Mucosa of stomach (tissue), 1 donor: ENCODE measurements around the gene MEIOB.

Experiments used
- H3K27me3 ChIP-seq: one replicate; pipeline ENCODE4 v1.7.0; 2013; ENCODE audit warnings: mild to moderate bottlenecking, low read length; ENCODE audit not compliant: control insufficient read depth, insufficient read depth
- H3K36me3 ChIP-seq: one replicate; pipeline ENCODE4 v1.7.0; 2013; ENCODE audit warnings: low read length; ENCODE audit not compliant: control insufficient read depth, insufficient read depth
- H3K4me1 ChIP-seq: one replicate; pipeline ENCODE4 v1.7.0; 2013; ENCODE audit warnings: mild to moderate bottlenecking, low read length; ENCODE audit not compliant: control insufficient read depth, insufficient read depth
- H3K4me3 ChIP-seq: one replicate; pipeline ENCODE4 v1.7.0; 2013; ENCODE audit warnings: low read length
- H3K9ac ChIP-seq: one replicate; pipeline ENCODE4 v1.7.0; 2013; ENCODE audit warnings: mild to moderate bottlenecking, low read length, moderate library complexity
- H3K9me3 ChIP-seq: one replicate; pipeline ENCODE4 v1.7.0; 2013; ENCODE audit warnings: mild to moderate bottlenecking, low read length, moderate library complexity; ENCODE audit not compliant: control insufficient read depth
- donor health status: Pancreatic carcinoma.

The MEIOB gene

DNA sequence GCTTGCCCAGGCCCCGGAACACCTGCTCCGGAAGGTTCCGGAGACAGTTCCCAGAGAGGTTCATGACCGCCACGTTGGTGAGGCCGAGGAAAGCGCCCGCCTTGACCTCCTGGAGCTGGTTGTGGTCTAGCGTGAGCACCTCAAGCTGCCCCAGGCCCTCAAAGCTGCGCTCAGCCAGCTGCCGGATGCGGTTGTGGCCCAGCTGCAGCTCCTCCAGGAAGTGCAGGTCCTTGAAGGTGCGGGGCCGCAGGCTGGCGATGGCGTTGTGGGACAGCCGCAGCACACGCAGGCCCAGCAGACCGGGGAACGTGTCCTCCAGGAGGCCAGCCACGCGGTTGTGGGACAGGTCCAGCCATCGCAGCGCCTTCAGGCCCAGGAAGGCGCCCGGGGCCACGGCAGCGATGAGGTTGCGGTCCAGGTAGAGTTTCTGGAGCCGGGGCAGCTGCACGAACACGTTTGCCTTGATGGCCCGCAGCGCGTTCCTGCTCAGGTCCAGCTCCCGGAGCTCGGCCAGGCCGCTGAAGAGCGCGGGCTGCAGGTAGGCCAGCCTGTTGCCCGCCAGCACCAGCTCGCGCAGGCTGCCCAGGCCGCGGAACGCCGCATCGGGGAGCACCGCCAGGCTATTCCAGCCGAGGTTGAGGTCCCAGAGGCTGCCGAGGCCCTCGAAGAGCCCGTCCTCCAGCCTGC, 80.6 kb downstream of the MEIOB start:
- H3K9ac ChIP-seq: no peak overlapping the region
- H3K27me3 ChIP-seq: no peaks in the 10 kb centered on the region
- no peak overlapping the region for H3K4me3 ChIP-seq
- no peaks in the 10 kb centered on the region for H3K9me3 ChIP-seq
- peaks cover 16% of the 10 kb centered on the region for H3K4me1 ChIP-seq
- H3K36me3 ChIP-seq: no peaks in the 10 kb centered on the region

DNA sequence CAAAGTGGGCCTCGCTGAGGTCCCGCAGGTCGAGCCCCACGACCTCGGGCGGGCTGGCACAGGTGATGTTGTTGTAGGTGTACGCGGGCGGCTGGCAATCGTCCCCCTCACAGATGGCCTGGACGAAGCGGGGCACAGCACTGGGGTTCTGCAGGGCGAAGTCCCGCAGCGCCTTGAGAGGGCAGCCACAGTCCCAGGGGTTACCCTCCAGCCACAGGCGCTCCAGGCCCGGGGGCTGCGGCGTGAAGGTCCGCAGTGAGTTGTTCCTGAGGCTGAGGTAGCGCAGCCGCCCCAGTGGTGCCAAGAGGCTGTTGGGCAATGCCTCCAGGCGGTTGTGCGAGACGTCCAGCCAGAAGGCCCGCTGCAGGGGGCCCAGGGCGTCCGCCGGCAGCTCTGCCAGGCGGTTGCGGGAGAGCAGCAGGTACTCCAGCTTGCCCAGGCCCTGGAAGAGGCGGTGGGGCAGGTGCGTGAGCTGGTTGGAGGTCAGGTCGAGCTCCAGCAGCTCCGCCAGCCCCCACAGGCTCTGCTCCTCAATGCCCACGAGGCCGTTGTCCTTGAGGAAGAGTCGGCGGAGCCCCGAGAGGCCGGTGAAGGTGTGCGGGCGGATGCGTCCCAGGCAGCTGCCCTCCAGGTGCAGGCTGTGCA, 81.2 kb downstream of the MEIOB start:
- Histone ChIP-seq H3K9me3 (no peaks in the 10 kb centered on the region), H3K4me3 (no peak overlapping the region), H3K9ac (no peak overlapping the region), H3K27me3 (no peaks in the 10 kb centered on the region), H3K4me1 (peaks cover 16% of the 10 kb centered on the region), H3K36me3 (no peaks in the 10 kb centered on the region)

DNA sequence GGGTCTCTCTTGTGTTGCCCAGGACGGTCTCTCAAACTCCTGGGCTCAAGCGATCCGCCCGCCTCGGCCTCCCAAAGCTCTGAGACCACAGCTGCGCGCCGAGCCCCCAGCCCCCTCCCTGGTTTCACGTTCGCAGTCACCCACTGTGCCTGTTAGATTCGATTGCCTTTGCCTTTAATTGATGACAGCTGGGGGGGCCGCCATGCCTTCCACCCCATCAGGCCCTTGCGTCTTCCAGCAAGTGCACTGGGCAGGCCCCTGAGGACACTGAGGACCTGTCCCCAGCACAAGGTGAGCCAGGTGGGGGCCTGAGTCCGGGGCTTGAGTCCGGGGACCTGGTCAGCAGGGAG, 81.7 kb downstream of the MEIOB start:
- H3K36me3 ChIP-seq: no peaks in the 10 kb centered on the region
- peaks cover 16% of the 10 kb centered on the region for H3K4me1 ChIP-seq
- H3K9ac ChIP-seq: no peak overlapping the region
- no peak overlapping the region for H3K4me3 ChIP-seq
- H3K9me3 ChIP-seq: no peaks in the 10 kb centered on the region
- no peaks in the 10 kb centered on the region for H3K27me3 ChIP-seq

DNA sequence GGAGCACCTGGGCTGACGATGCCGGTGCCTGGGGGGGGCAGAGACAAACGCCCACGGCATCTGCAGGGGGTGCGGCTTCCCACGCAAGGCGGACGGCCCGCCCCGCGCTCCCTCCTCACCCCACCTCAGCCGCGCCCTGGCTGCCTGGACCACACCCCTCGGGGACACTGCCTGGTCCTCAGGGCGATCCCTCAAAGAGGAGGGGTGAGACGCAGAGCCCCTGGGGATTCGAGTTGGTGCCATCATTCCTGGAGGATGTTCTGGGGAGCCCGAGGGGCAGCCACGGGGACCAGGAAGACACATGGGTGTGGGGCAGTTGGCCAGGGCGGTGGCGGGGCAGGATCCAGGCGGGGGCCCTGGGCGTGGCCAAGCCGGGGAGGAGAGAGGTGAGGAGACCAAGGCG, 82.3 kb downstream of the MEIOB start:
- no peaks in the 10 kb centered on the region for H3K36me3 ChIP-seq

DNA sequence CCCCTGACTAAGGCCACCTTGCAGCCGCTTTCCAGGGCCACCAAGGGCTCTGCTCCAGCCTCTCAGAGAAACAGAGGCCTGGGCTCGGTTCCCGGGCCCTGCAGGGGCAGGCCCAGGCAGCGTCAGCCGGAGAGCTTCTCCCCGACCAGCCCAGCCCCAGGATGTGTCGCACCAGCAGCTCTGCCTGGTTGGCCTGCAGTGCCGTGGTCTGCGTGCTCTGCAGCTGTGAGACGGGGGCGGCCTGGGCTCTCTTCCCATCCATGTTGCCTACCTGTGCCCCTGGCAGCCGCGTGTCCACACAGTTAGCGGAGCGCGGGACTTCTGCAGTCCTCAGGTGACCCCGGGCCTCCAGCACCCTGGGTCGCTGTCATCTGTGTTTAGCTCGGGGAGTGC, 83.3 kb downstream of the MEIOB start:
- no peak overlapping the region for H3K4me3 ChIP-seq
- peaks cover 5% of the 10 kb centered on the region for H3K4me1 ChIP-seq
- H3K36me3 ChIP-seq: no peaks in the 10 kb centered on the region
- no peak overlapping the region for H3K9ac ChIP-seq
- no peaks in the 10 kb centered on the region for H3K9me3 ChIP-seq
- no peaks in the 10 kb centered on the region for H3K27me3 ChIP-seq

More for the DNA sequence above, 82.3 kb downstream of the MEIOB start:
- Histone ChIP-seq H3K27me3 (no peaks in the 10 kb centered on the region), H3K4me3 (no peak overlapping the region), H3K9me3 (no peaks in the 10 kb centered on the region), H3K9ac (no peak overlapping the region), H3K4me1 (peaks cover 14% of the 10 kb centered on the region)

DNA sequence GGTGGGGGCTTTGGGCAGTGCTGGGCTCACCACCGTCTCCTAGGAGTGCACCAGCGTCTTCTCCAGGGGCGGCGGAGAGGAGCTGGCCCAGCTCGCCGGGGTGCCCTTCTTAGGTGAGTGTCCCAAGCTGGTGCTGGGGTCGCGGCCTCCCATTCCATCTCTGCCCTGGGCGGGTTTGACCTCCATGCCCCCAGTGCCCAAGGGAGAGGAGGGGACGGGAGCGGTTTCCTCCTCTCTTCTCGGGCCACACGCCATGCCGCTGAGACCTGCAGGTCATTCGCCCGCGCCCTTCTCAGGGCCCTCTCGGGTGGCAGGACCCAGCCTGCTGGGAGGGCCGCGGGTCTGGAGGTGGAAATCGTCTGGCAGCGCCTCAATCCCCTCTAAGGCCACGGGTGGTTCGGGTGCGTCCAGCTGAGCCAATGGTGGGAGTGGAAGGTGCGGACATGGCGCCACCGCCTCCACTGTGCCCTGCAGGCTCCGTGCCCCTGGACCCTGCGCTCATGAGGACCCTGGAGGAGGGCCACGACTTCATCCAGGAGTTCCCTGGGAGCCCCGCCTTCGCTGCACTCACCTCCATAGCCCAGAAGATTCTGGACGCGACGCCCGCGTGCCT, 83.8 kb downstream of the MEIOB start:
- no peaks in the 10 kb centered on the region for H3K36me3 ChIP-seq
- H3K4me1 ChIP-seq: no peaks in the 10 kb centered on the region

DNA sequence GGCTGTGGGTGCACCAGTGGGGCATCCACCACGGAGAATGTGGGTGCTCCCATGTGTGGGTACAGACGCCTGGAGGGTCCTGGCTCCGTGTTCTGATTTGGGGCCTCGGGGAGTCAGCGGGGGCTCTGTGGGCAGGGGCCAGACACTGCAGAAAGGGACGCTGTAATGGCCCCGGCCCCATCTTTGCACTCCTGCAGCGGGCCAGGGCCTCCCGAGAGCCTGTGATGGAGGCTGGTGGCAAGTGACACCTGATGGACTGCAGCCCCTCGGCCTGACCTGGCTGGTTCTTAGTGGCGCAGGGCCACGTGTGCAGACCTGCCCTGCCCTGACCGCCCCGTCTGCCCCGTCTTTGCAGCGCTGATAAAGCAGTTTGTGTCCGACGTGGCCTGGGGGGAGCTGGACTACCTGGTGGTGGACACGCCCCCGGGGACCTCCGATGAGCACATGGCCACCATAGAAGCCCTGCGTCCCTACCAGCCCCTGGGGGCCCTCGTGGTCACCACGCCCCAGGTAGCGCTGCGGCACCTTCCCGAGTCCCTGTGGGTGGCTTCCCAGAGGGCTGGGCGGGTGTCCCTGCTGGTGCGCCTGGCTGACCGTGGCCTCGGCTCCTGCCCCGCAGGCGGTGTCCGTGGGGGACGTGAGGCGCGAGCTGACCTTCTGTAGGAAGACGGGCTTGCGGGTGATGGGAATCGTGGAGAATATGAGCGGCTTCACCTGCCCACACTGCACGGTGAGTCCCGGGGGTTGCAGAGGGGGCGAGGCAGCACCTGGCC, 84.5 kb downstream of the MEIOB start:
- no peaks in the 10 kb centered on the region for H3K9me3 ChIP-seq
- H3K27me3 ChIP-seq: no peaks in the 10 kb centered on the region
- H3K4me1 ChIP-seq: no peaks in the 10 kb centered on the region
- no peaks in the 10 kb centered on the region for H3K36me3 ChIP-seq
- no peak overlapping the region for H3K9ac ChIP-seq
- no peak overlapping the region for H3K4me3 ChIP-seq

More for the DNA sequence above, 83.8 kb downstream of the MEIOB start:
- H3K9me3 ChIP-seq: no peaks in the 10 kb centered on the region
- H3K27me3 ChIP-seq: no peaks in the 10 kb centered on the region
- H3K9ac ChIP-seq: no peak overlapping the region
- no peak overlapping the region for H3K4me3 ChIP-seq

DNA sequence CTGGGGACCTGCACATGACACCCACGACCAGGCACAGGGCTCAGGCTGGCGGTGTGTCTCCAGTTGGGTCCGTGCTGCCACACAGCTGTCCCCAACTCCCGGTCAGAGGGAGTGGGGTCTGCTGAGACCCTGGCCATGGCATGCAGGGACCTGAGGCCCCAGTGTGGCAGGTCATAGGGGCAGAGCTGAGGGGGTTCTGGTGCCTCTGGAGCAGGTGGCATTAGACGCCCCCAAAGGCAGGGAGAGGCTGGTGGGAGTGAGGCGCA, 85.0 kb downstream of the MEIOB start:
- H3K4me1 ChIP-seq: no peaks in the 10 kb centered on the region
- no peaks in the 10 kb centered on the region for H3K9me3 ChIP-seq
- no peak overlapping the region for H3K4me3 ChIP-seq
- H3K27me3 ChIP-seq: no peaks in the 10 kb centered on the region
- no peaks in the 10 kb centered on the region for H3K36me3 ChIP-seq
- H3K9ac ChIP-seq: no peak overlapping the region

DNA sequence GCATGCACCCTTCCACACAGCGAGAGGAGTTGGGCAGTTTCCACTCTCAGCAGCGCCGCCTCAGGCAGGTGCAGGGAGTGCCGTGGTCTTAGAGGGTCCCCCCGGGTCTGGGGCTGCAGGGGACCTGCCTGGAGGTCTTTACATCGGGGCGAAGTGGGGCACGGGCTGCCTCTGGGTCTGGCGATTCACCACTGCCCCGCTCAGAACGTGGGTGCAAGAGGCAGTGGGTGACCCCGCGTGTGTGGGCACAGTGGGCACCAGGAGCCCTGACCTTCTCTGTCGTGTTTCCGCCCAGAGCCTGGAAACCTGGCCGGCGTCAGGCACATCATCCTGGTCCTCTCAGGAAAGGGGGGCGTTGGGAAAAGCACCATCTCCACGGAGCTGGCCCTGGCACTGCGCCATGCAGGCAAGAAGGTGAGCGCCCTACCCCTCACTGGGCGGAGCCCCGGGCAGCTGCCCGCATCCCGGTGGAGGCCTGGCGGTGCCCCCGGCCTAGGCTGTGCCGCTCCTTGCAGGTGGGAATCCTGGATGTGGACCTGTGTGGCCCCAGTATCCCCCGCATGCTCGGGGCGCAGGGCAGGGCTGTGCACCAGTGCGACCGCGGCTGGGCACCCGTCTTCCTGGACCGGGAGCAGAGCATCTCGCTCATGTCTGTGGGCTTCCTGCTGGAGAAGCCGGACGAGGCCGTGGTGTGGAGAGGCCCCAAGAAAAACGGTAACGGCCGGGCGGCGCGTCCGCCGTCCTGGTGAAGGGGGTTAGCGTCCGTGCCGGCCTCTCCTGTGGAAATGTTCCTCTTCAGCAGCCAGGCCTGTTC, 85.5 kb downstream of the MEIOB start:
- no peak overlapping the region for H3K4me3 ChIP-seq
- H3K4me1 ChIP-seq: peaks cover 4% of the 10 kb centered on the region
- no peaks in the 10 kb centered on the region for H3K27me3 ChIP-seq
- H3K9me3 ChIP-seq: no peaks in the 10 kb centered on the region
- H3K9ac ChIP-seq: no peak overlapping the region
- no peaks in the 10 kb centered on the region for H3K36me3 ChIP-seq

DNA sequence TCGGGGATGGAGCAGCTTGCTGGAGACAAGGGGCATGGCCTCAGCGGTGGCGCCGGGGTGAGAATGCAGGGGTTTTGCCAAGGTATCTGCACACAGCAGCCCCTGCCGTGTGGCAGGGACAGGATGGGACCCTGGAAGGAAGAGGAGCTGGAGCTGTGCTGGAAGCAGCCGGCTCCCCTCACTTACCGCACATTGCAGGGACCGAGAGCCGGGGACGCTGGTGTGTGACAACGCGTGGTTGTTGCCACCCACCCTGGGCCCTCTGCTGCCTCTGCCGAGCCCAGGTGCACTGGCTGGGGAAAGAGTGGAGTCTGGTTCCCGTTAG, 86.2 kb downstream of the MEIOB start:
- Histone ChIP-seq H3K9ac (no peak overlapping the region), H3K36me3 (no peaks in the 10 kb centered on the region), H3K9me3 (no peaks in the 10 kb centered on the region), H3K4me3 (no peak overlapping the region), H3K4me1 (peaks cover 9% of the 10 kb centered on the region), H3K27me3 (no peaks in the 10 kb centered on the region)

DNA sequence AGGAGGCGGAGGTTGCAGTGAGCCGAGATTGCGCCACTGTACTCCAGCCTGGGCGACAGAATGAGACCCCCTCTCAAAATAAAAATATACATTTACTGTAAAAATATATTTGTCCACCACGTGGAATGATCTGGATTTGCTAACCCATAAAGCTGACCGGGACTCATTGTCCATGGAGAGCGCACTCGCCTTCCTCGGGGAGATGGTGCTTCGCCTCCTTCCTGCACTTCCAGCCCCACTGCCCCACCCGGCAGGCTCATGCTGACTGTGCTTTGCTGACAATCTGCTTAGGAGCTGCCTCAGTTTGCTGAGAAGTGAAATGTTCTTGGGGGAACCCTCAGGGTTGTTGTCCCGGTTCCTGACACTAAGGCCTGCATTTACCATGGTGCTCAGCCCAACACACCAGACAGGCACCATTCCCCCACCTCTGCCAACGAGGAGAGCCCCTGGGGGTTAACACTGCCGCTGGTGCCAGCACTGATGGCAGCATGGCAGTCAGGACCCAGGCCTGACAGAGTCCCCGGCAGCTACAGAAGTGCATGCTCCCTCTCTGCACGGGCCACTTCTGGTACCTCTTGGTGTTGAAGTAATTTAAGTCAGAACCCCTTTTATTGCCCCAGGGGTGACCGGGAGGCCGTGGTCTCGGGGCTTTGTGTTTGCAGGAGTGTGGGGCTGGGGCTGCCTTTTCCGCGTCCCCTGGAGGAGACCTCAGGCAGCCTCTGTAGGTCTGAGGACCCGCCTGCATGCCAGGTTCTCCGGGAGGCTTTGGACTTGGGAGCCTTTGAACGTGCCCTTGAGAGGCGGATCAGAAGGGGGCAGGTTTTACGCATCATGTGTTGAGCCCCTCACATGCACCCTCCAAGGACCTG, 86.8 kb downstream of the MEIOB start:
- peaks cover 9% of the 10 kb centered on the region for H3K4me1 ChIP-seq
- H3K36me3 ChIP-seq: no peaks in the 10 kb centered on the region

More for the DNA sequence above, 86.8 kb downstream of the MEIOB start:
- H3K9ac ChIP-seq: no peak overlapping the region
- H3K4me3 ChIP-seq: no peak overlapping the region
- H3K9me3 ChIP-seq: no peaks in the 10 kb centered on the region
- no peaks in the 10 kb centered on the region for H3K27me3 ChIP-seq
